OCI-LY1 (cell line): ENCODE results near the gene WDR70.

Experiments
- H2AFZ ChIP-seq: fragments of 200-600 bp; sonication (generic), shearing (Covaris generic); 2 replicates; pipeline ENCODE4 v1.6.0; 2014; ENCODE audit warnings: antibody characterized with exemption, mild to moderate bottlenecking, low read length
- H3F3A ChIP-seq: fragments of 200-600 bp; sonication (generic), shearing (Covaris generic); 2 replicates; pipeline ENCODE4 v1.6.0; 2014; ENCODE audit warnings: mild to moderate bottlenecking, antibody characterized with exemption, low read length, moderate library complexity; ENCODE audit not compliant: insufficient read depth
- H3K27ac ChIP-seq: fragments of 200-600 bp; sonication (generic); 2 replicates; pipeline ENCODE4 v1.5.1; 2014; ENCODE audit warnings: low read length, mixed run types, mild to moderate bottlenecking, low read depth; ENCODE audit not compliant: poor library complexity, severe bottlenecking
- H3K27me3 ChIP-seq: fragments of 200-600 bp; sonication (generic); 2 replicates; pipeline ENCODE4 v1.6.0; 2014; ENCODE audit warnings: antibody characterized with exemption, mild to moderate bottlenecking, low read length, moderate library complexity; ENCODE audit not compliant: insufficient read depth
- H3K36me3 ChIP-seq: fragments of 200-600 bp; sonication (generic); 2 replicates; pipeline ENCODE4 v1.6.1; 2014; ENCODE audit warnings: mild to moderate bottlenecking, antibody characterized with exemption, low read length, moderate library complexity, mixed read lengths; ENCODE audit not compliant: insufficient read depth
- H3K4me1 ChIP-seq: fragments of 200-600 bp; sonication (generic); 2 replicates; pipeline ENCODE4 v1.5.1; 2014; ENCODE audit warnings: mild to moderate bottlenecking, low read length, moderate library complexity; ENCODE audit not compliant: insufficient read depth, severe bottlenecking
- H3K4me2 ChIP-seq: fragments of 200-600 bp; sonication (generic), shearing (Covaris generic); 2 replicates; pipeline ENCODE4 v1.6.1; 2014; ENCODE audit warnings: low read length
- H3K4me3 ChIP-seq: fragments of 200-600 bp; sonication (generic); 2 replicates; pipeline ENCODE4 v1.5.1; 2014; ENCODE audit warnings: low read length, low read depth, mild to moderate bottlenecking, mixed read lengths; ENCODE audit not compliant: poor library complexity, severe bottlenecking
- H3K79me2 ChIP-seq: fragments of 200-600 bp; shearing (Covaris generic); 2 replicates; pipeline ENCODE4 v1.6.1; 2016; ENCODE audit warnings: mixed run types, low read length, mixed read lengths; ENCODE audit not compliant: insufficient read depth
- H3K9ac ChIP-seq: fragments of 200-600 bp; sonication (generic), shearing (Covaris generic); 2 replicates; pipeline ENCODE4 v1.6.1; 2014; ENCODE audit warnings: mild to moderate bottlenecking, low read length, mixed read lengths
- H3K9me2 ChIP-seq: fragments of 200-600 bp; sonication (generic), shearing (Covaris generic); 2 replicates; pipeline ENCODE4 v1.6.1; 2014; ENCODE audit warnings: low read depth, mild to moderate bottlenecking, low read length, mixed read lengths
- H3K9me3 ChIP-seq: fragments of 200-600 bp; shearing (Covaris generic); 2 replicates; pipeline ENCODE4 v1.6.1; 2014; ENCODE audit warnings: low read length, mixed read lengths
- H4K20me1 ChIP-seq: fragments of 200-600 bp; sonication (generic), shearing (Covaris generic); 2 replicates; pipeline ENCODE4 v1.6.0; 2016; ENCODE audit warnings: mild to moderate bottlenecking, low read length; ENCODE audit not compliant: insufficient read depth
- CTCF ChIP-seq: fragments of 200-600 bp; sonication (generic), shearing (Covaris generic); IDR thresholded peaks from 2 replicates; pipeline ENCODE4 v1.5.1; 2017; ENCODE audit warnings: mild to moderate bottlenecking, antibody characterized with exemption, low read length, moderate library complexity, mixed read lengths
- EZH2 ChIP-seq: fragments of 200-600 bp; sonication (generic), shearing (Covaris generic); IDR thresholded peaks from 2 replicates; pipeline ENCODE4 v1.8.0; 2017; ENCODE audit warnings: borderline replicate concordance, mixed run types, mild to moderate bottlenecking, antibody characterized with exemption, low read length, moderate library complexity, mixed read lengths

WDR70 gene

GRCh38 chr5:37786862-37787519, 407.9 kb downstream of the WDR70 start:
- H3K9ac ChIP-seq = no peak overlapping the region
- no peak overlapping the region for H3K27ac ChIP-seq
- H3K27me3 ChIP-seq = no peaks in the 10 kb centered on the region
- no peak overlapping the region for H3K4me2 ChIP-seq
- no peaks in the 10 kb centered on the region for H4K20me1 ChIP-seq
- H2AFZ ChIP-seq = no peak overlapping the region
- H3K9me2 ChIP-seq = no peaks in the 10 kb centered on the region
- H3K4me3 ChIP-seq = no peak overlapping the region
- no peaks in the 10 kb centered on the region for H3K79me2 ChIP-seq
- H3K9me3 ChIP-seq = no peaks in the 10 kb centered on the region
- H3F3A ChIP-seq = no peaks in the 10 kb centered on the region
- no peaks in the 10 kb centered on the region for H3K4me1 ChIP-seq
- no peaks in the 10 kb centered on the region for H3K36me3 ChIP-seq
- TF ChIP-seq CTCF = no peak
- no peak for TF ChIP-seq EZH2

- TF ChIP-seq EZH2 (no peak), CTCF (no peak)
- Histone ChIP-seq H3K4me3 (no peak overlapping the region), H3K9ac (no peak overlapping the region), H3K4me2 (no peak overlapping the region), H3F3A (no peaks in the 10 kb centered on the region), H4K20me1 (no peaks in the 10 kb centered on the region), H3K27me3 (no peaks in the 10 kb centered on the region), H2AFZ (no peak overlapping the region), H3K4me1 (no peaks in the 10 kb centered on the region), H3K36me3 (no peaks in the 10 kb centered on the region), H3K9me3 (no peaks in the 10 kb centered on the region), H3K27ac (no peak overlapping the region), H3K79me2 (no peaks in the 10 kb centered on the region), H3K9me2 (no peaks in the 10 kb centered on the region)
Measured at GRCh38 chr5:37787742-37788141, 408.6 kb downstream of the WDR70 start.

- Histone ChIP-seq H3K9me2 (no peaks in the 10 kb centered on the region), H3K4me3 (no peak overlapping the region), H3K9ac (no peak overlapping the region), H3F3A (no peaks in the 10 kb centered on the region), H3K9me3 (no peaks in the 10 kb centered on the region), H2AFZ (no peak overlapping the region), H3K36me3 (no peaks in the 10 kb centered on the region), H4K20me1 (no peaks in the 10 kb centered on the region), H3K79me2 (no peaks in the 10 kb centered on the region), H3K4me1 (no peaks in the 10 kb centered on the region), H3K27ac (no peak overlapping the region), H3K27me3 (no peaks in the 10 kb centered on the region), H3K4me2 (no peak overlapping the region)
- TF ChIP-seq EZH2 (no peak), CTCF (no peak)
Measured at GRCh38 chr5:37789991-37790390, 410.9 kb downstream of the WDR70 start.
